ENCODE measurements around the gene CNTFR. TPM values are rescaled to one million over a fixed set of nuclear protein-coding genes. Genes with fewer than 3 reads are reported as not detected.

CNTFR gene
- total RNA-seq, 1 donor: not detected

DNA sequence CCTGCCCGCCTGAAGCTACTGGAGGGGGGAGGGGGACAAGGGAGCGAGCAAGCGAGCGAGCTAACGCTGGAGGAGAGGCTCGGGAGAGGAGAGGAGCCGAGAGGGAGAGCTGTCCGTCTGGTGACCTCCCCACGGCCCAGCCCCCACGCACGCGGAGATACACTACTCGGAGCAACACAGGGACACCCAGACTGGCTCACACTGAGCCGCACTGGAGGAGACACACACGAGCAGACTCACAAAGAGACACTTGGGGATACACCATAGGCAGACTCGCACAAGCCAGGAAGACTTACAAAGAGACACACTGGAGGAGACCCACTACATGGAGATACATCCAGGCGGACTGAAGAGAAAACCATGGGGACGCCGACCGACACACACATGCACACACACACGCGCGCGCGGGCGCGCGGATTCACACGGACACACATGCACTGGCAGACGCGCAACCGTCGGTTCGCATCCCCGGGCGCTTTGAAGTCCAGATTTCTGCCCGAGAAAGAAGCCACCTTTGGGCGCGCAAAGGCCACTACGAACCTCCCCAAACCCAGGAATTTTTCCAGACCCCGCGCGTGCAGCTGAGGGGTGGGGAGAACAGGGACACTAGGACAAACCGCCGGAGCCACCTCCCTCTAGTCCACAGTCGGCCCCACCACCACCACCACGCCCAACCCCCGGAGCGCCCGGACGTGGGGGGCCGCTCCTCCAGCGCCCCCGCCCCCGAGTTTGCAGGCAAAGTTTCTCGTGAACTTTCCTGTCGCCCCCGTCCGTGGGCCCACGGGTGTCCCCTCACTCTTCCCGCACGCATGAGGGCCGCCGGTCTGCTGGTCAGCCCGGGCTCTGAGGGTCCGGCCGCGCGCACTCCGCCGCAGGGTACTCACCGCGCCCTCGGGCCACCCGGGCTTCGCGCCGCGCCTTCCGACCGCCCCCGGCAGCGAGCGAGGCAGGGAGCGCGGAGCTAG is 571 bp downstream of the CNTFR start:
- no peak for DNase-seq (ENCODE audit: low read depth)
- H3K4me3 ChIP-seq (ENCODE audit: low read depth, low read length): no peak overlapping the region
- TF ChIP-seq, protein P1, sequence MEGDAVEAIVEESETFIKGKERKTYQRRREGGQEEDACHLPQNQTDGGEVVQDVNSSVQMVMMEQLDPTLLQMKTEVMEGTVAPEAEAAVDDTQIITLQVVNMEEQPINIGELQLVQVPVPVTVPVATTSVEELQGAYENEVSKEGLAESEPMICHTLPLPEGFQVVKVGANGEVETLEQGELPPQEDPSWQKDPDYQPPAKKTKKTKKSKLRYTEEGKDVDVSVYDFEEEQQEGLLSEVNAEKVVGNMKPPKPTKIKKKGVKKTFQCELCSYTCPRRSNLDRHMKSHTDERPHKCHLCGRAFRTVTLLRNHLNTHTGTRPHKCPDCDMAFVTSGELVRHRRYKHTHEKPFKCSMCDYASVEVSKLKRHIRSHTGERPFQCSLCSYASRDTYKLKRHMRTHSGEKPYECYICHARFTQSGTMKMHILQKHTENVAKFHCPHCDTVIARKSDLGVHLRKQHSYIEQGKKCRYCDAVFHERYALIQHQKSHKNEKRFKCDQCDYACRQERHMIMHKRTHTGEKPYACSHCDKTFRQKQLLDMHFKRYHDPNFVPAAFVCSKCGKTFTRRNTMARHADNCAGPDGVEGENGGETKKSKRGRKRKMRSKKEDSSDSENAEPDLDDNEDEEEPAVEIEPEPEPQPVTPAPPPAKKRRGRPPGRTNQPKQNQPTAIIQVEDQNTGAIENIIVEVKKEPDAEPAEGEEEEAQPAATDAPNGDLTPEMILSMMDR (IDR thresholded peaks at IDR 0.05; ENCODE audit: insufficient read depth, low read depth, low read length): no peak

DNA sequence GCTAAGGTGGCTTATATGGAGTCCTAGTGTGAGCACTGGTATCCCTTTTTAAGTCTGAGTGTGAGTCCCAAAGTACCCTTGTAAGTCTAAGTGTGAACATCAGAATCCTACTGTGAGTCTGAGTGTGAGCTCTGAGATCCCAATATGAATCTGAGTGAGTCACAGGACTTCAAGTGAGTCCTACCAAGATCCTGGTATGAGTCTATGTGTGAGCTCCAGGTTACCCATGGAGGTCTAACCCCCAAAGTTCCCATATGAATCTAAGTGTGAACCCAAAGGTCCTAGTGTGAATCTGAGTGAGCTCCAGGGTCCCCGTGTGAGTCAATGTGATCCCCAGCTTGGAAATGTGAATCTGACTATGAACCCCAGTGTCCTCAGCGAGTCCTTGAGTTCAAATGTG is 2.3 kb downstream of the CNTFR start:
- no peak for DNase-seq (ENCODE audit: low read depth)
- TF ChIP-seq, protein P1 (IDR thresholded peaks at IDR 0.05; ENCODE audit: insufficient read depth, low read depth, low read length): no peak
- H3K4me3 ChIP-seq (ENCODE audit: low read depth, low read length): no peak overlapping the region

DNA sequence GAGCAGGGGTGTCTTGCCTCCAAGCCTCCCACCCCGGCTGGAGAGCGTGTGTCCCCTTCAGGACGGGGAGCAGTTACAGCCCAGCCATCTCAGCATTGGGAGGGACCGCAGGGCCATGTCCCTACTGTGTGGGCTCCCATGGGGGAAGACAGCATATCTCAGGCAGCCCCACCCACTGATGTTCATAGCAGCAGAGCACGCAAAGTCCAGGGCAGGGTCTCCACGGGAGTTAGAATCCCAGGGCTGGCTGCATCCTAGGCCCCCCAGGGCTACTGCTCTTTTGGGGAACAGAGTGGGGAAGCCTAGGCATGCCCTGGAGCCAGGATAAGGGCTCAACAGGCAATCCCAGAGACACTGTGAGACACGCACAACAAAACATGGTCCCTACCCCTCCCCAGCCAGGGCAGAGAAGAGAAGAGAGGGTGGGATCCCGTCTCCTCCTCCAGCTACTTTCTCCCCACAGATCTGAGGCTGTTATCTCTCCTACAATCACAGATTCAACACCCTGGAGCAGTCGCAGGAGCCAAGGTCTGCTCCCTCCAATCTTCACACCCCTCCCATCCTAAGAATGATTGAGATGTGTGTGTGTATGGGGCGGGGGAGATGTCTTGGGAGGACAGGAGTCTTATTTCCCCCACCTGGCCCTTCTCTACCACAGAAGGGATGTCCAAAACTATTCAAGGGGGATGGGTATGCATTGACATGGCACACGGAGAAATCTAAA is 3.4 kb downstream of the CNTFR start:
- H3K4me3 ChIP-seq (ENCODE audit: low read depth, low read length): no peak overlapping the region
- TF ChIP-seq, protein P1 (IDR thresholded peaks at IDR 0.05; ENCODE audit: insufficient read depth, low read depth, low read length): no peak
- DNase-seq (ENCODE audit: low read depth): no peak

DNA sequence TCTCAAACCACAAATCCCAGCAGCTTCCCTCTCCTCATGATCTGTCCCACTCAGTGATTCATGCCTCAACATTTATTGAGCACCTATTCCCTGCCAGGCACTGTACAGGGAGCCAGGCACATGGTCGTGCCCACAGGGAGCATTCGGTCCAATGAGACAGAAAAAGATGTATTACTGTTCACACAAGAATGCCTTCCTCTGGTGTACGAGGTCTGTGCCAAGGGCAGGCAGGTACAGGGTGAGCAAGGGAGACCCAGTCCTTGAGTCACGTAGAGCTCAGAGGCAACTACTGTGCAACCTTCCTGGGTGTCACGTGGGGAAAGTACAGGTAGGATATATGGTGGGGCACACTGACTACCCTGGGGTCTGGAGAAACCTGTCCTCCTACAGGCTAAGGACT is 4.6 kb downstream of the CNTFR start:
- no peak for DNase-seq (ENCODE audit: low read depth)
- no peak overlapping the region for H3K4me3 ChIP-seq (ENCODE audit: low read depth, low read length)
- TF ChIP-seq, protein P1 (IDR thresholded peaks at IDR 0.05; ENCODE audit: insufficient read depth, low read depth, low read length): no peak

DNA sequence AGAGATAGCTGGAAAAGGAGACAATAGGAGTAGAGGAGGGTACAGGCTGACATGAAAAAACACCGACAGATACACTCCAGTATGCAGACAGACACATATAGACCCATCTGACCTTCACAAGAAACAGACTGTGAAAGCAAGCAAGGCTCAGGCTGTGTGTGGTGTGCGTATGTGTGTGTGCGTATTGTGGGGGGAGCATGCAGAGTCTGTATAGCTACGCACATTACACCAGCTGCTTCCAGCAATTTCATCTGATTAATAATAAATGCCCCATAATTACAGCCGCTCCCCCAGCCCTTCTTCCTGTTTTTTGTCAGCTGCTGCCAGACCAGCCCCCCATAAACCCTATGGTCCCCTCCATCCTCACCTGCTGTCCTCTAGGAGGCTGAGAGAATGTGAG is 6.7 kb downstream of the CNTFR start:
- DNase-seq (ENCODE audit: low read depth): no peak
- TF ChIP-seq, protein P1 (IDR thresholded peaks at IDR 0.05; ENCODE audit: insufficient read depth, low read depth, low read length): no peak
- H3K4me3 ChIP-seq (ENCODE audit: low read depth, low read length): no peak overlapping the region

DNA sequence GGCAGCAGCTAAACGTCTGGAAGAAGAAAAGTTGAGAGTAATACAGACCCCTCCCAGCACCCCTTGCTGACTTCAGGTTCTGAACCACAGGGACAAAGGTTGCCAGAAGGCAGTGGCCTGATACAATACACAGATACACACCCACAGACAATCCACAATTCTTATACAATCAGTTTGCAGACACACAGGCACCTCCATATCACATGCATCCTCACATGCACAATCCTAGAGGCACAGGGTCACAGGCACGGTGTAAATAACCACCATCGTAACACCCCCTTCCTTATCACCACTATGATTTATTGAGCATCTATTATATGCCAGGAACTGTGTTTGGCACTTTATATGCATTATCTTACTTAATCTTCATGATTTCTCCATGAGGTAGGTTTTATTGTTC is 8.2 kb downstream of the CNTFR start:
- TF ChIP-seq, protein P1 (IDR thresholded peaks at IDR 0.05; ENCODE audit: insufficient read depth, low read depth, low read length): no peak
- no peak for DNase-seq (ENCODE audit: low read depth)
- no peak overlapping the region for H3K4me3 ChIP-seq (ENCODE audit: low read depth, low read length)

All from fibroblast of villous mesenchyme (primary cell).